PC-9 (cell line): Measurements from ENCODE around the gene MTR. TPM values are rescaled to one million over a fixed set of nuclear protein-coding genes. Genes with fewer than 3 reads are reported as not detected.

ENCODE experiments used
- BruUV-seq: library from RNA; stranded (reverse); fragments of 400-500 nt; replicated peaks from 2 replicates; lab custom pipeline; 2021; lab: Mats Ljungman, UMichigan
- CTCF ChIA-PET: fragments of 300-600 bp; sonication (Branson Sonifier 250); formaldehyde crosslinking; loops from one replicate; lab custom pipeline; 2022; ENCODE audit warnings: antibody characterized with exemption; lab: Charles Lee
- POLR2A ChIA-PET: fragments of 300-600 bp; sonication (Branson Sonifier 250); formaldehyde crosslinking; loops from one replicate; lab custom pipeline; 2022; ENCODE audit warnings: antibody characterized with exemption; ENCODE audit not compliant: unreplicated experiment; lab: Charles Lee
- DNase-seq, 2 experiments: peaks; one replicate each; pipeline versions ENCODE4 v3.0.0 to v3.0.0-alpha.2; 2015 to 2022; ENCODE audit warnings: mixed read lengths in 1 of 2
- H2AFZ ChIP-seq: fragments of 200-600 bp; sonication (generic); 2 replicates; pipeline ENCODE4 v1.8.1; 2017; ENCODE audit warnings: antibody characterized with exemption
- H3F3A ChIP-seq: fragments of 200-600 bp; sonication (generic); 2 replicates; pipeline ENCODE4 v1.8.1; 2017; ENCODE audit warnings: antibody characterized with exemption, mild to moderate bottlenecking, low read depth; ENCODE audit not compliant: insufficient read depth
- H3K27ac ChIP-seq: fragments of 200-600 bp; sonication (generic); 2 replicates; pipeline ENCODE4 v1.6.1; 2016; ENCODE audit warnings: mixed run types
- H3K27me3 ChIP-seq: fragments of 200-600 bp; sonication (generic); 2 replicates; pipeline ENCODE4 v1.6.1; 2016; ENCODE audit warnings: low read depth, mixed run types; ENCODE audit not compliant: insufficient read depth
- H3K36me3 ChIP-seq: fragments of 200-600 bp; sonication (generic); 2 replicates; pipeline ENCODE4 v1.6.1; 2016; ENCODE audit warnings: low read depth, mixed run types
- H3K4me1 ChIP-seq: fragments of 200-600 bp; sonication (generic); replicated peaks from 2 replicates; pipeline ENCODE4 v1.6.1; 2016; ENCODE audit warnings: mixed run types; ENCODE audit not compliant: insufficient read depth
- H3K4me2 ChIP-seq: fragments of 200-600 bp; sonication (generic); 2 replicates; pipeline ENCODE4 v1.6.1; 2017; ENCODE audit warnings: mixed run types
- H3K4me3 ChIP-seq: fragments of 200-600 bp; sonication (generic); 2 replicates; pipeline ENCODE4 v1.6.1; 2016; ENCODE audit warnings: mixed run types
- H3K79me2 ChIP-seq: fragments of 200-600 bp; sonication (generic); 2 replicates; pipeline ENCODE4 v1.6.1; 2017; ENCODE audit warnings: low read depth, mixed run types
- H3K9me2 ChIP-seq: fragments of 200-600 bp; sonication (generic); 2 replicates; pipeline ENCODE4 v1.8.1; 2017; ENCODE audit warnings: mild to moderate bottlenecking; ENCODE audit not compliant: insufficient read depth
- H3K9me3 ChIP-seq: fragments of 200-600 bp; sonication (generic); 2 replicates; pipeline ENCODE4 v1.8.1; 2016; ENCODE audit warnings: low read depth; ENCODE audit not compliant: insufficient read depth
- H4K20me1 ChIP-seq: fragments of 200-600 bp; sonication (generic); 2 replicates; pipeline ENCODE4 v1.8.1; 2017; ENCODE audit not compliant: insufficient read depth
- CTCF ChIP-seq: fragments of 200-600 bp; sonication (generic); conservative IDR thresholded peaks from 2 replicates; pipeline ENCODE4 v1.6.1; 2017; ENCODE audit warnings: mixed run types, antibody characterized with exemption, mild to moderate bottlenecking, moderate library complexity
- EZH2 ChIP-seq: fragments of 200-600 bp; sonication (generic); IDR thresholded peaks from 2 replicates; pipeline ENCODE4 v1.8.0; 2017; ENCODE audit warnings: antibody characterized with exemption, low read depth
- intact Hi-C: fragments of 100-400 bp; cut with micrococcal nuclease; formaldehyde crosslinking; loops from one replicate; pipeline ENCODE4 v1.10.0; 2022; ENCODE audit not compliant: unreplicated experiment
- total RNA-seq: library from RNA; stranded (reverse); gene quantifications from 2 replicates; pipeline ENCODE4 v1.2.3, GENCODE V29; 2021

The MTR gene
- total RNA-seq, 1 experiment from 2014 or later: 20.9 TPM

DNA sequence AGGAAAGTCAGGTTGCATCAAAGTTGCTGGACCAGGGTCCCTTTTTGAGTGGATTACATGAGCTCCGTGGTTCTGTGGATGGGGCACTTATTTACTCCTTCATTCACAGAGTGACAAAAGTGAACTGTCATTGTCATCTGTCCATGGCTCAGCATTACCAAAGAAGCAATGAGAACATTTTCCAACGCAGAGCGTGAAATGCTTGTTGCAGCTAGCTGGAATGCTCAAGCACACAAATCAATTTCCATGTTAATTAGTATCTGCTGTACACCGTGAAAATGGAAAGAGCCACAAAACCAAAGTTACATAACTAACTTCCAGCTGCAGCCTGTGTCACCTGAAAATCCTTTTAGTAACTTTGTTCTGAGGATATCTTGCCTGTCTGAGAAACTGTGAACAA is 130.3 kb downstream of the MTR start:
- Histone ChIP-seq H4K20me1 (no peaks in the 10 kb centered on the region), H3K27ac (no peak overlapping the region), H3K4me3 (no peak overlapping the region), H3K9me3 (no peaks in the 10 kb centered on the region), H3K36me3 (no peaks in the 10 kb centered on the region), H3K27me3 (peaks cover 80% of the 10 kb centered on the region), H3K4me1 (no peaks in the 10 kb centered on the region), H3F3A (no peaks in the 10 kb centered on the region), H3K4me2 (no peak overlapping the region), H3K79me2 (no peaks in the 10 kb centered on the region), H2AFZ (no peak overlapping the region), H3K9me2 (no peaks in the 10 kb centered on the region)
- no TSS peak for BruUV-seq
- intact Hi-C loops: no loop called here
- DNase-seq: no peak
- ChIA-PET POLR2A (no interaction called here), CTCF (no interaction called here)
- TF ChIP-seq CTCF: no peak
- TF ChIP-seq EZH2: no peak

DNA sequence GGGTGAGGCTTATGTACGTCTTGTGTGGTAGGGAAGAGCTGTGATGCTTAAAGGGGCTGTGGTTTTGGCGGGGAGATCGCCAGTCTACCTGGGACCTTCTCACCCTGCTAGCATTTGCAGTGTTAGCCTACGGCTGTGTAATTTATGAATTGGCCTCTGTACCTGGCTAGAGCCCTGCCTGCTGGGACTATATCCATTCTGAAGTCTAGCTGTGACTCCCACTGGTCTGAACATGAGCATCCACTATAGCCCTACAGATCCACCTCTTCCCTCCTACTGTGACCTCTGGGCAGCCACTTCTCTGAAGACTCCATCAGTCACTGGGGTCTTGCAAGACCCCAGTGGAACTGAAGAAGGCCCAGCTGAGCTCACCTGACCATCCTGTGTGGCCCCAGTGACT is 135.4 kb downstream of the MTR start:
- intact Hi-C loops: no loop called here
- no peaks in the 10 kb centered on the region for H3K79me2 ChIP-seq
- no peaks in the 10 kb centered on the region for H3K9me2 ChIP-seq
- ChIA-PET POLR2A (no interaction called here), CTCF (no interaction called here)
- no peak for DNase-seq
- H3K27me3 ChIP-seq: peaks cover 73% of the 10 kb centered on the region
- H3K9me3 ChIP-seq: no peaks in the 10 kb centered on the region
- no peaks in the 10 kb centered on the region for H3K36me3 ChIP-seq
- no TSS peak for BruUV-seq
- H3K4me2 ChIP-seq: no peak overlapping the region
- no peak overlapping the region for H3K4me3 ChIP-seq
- no peak for TF ChIP-seq CTCF
- TF ChIP-seq EZH2: no peak
- no peak overlapping the region for H3K27ac ChIP-seq
- H3K4me1 ChIP-seq: no peaks in the 10 kb centered on the region
- no peaks in the 10 kb centered on the region for H4K20me1 ChIP-seq
- no peaks in the 10 kb centered on the region for H3F3A ChIP-seq
- no peak overlapping the region for H2AFZ ChIP-seq

- Histone ChIP-seq H3K79me2 (no peaks in the 10 kb centered on the region), H3K27ac (no peak overlapping the region), H3K9me2 (no peaks in the 10 kb centered on the region), H3K36me3 (no peaks in the 10 kb centered on the region), H3K4me1 (no peaks in the 10 kb centered on the region), H3F3A (no peaks in the 10 kb centered on the region), H3K4me2 (no peak overlapping the region), H3K4me3 (no peak overlapping the region), H3K27me3 (peaks cover 56% of the 10 kb centered on the region), H2AFZ (no peak overlapping the region), H4K20me1 (no peaks in the 10 kb centered on the region), H3K9me3 (no peaks in the 10 kb centered on the region)
- intact Hi-C loops: no loop called here
- TF ChIP-seq EZH2 (no peak), CTCF (no peak)
- POLR2A ChIA-PET: no interaction called here
- DNase-seq: no peak
- no TSS peak for BruUV-seq
- CTCF ChIA-PET: no interaction called here
Observed at GRCh38 chr1:236938760-236939159, 143.7 kb downstream of the MTR start.
